ENCODE measurements around the gene CLEC2L. TPM values are rescaled to one million over a fixed set of nuclear protein-coding genes. Genes with fewer than 3 reads are reported as not detected.
A peak's percentile ranks its signal among the peaks of the same experiment; 100 is the strongest.

Gene CLEC2L
- total and polyA plus RNA-seq, 7 experiments from 2014 or later = not detected

DNA sequence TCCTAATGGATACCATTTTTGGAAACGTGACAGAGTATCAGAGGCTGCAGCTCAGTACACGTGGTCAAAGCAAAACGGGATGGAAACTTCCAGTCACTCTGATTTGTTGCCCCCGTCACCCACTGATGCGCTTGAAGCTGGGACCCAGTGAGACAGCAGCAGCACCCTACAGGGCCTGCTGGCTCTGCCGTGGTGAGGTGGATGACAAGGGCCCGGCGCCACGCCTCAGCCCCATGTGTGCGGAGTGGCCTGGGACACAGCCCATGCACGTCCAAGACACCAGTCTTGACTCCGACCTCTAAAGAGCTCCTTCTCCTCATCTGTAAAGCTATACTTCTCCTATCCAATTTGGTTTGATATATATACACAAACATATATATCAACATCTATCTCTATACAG, 39.0 kb downstream of the CLEC2L start:
- POLR2A ChIA-PET = interaction anchor here (0.9 kb wide), 1 partner anchor 10 kb away, joined by 3 read pairs; no protein-coding TSS in a partner anchor
- Histone ChIP-seq H3K27ac (ENCODE audit: low read depth, low read length) (no peak overlapping the region), H3K4me1 (ENCODE audit: control insufficient read depth in 2 of 2, insufficient read depth in 2 of 2, low read length in 2 of 2) (peaks cover 0 to 5% of the 10 kb centered on the region in 2 donors), H3K27me3 (ENCODE audit: control insufficient read depth in 2 of 2, insufficient read depth in 2 of 2, low read length in 2 of 2) (no peaks in the 10 kb centered on the region), H3K9me3 (ENCODE audit: control insufficient read depth in 2 of 3, low read length in 3 of 3) (no peaks in the 10 kb centered on the region), H3K4me3 (ENCODE audit: low read length) (no peak overlapping the region), H3K36me3 (ENCODE audit: control insufficient read depth in 2 of 3, insufficient read depth in 3 of 3, low read length in 3 of 3) (no peaks in the 10 kb centered on the region)
- CTCF ChIA-PET = no interaction called here
- ATAC-seq (no peak), DNase-seq (no peak)
- H3K27me3 Mint-ChIP-seq = peaks cover 0 to 10% (median 7%) of the 10 kb centered on the region in 5 donors
- H3K27ac Mint-ChIP-seq = peak overlapping the region in 1 of 9 donors; percentile 62
- H3K36me3 Mint-ChIP-seq = peaks cover 0 to 32% (median 24%) of the 10 kb centered on the region in 5 donors
- intact Hi-C loops (cut with micrococcal nuclease) = no loop called here
- no peak overlapping the region for H3K4me3 Mint-ChIP-seq
- peaks cover 0 to 48% (median 37%) of the 10 kb centered on the region in 7 donors for H3K4me1 Mint-ChIP-seq
- peaks cover 0 to 9% (median 0%) of the 10 kb centered on the region in 11 donors for H3K9me3 Mint-ChIP-seq

DNA sequence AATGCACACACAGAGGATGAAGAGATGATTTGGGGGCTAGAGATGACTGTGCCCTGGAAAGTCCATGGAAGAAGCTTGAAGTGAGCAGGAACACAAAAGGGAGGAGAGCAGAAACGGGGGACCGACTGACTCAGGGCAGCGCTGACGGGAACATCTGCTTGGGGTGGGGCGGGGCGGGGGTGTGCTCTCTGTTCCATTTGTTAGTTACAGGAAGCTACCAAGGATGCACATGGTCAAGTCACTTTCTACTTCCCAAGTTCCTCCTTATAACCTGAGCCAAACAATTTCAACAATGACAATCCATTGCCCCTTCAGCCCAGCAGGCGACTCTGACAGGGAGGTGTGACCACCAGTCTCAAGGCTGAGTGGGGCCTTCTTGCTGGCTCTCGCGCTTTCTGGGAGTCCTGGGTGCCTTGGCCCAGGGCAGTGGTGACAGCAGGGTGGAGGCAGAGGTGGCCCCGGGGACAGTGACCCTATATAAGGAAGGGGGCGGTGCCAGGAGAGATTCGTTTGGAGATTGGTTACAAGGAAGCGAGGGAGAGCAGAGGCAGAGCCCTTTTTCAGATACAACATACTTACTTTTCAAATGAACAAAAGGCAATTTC, 39.6 kb downstream of the CLEC2L start:
- peaks cover 0 to 9% (median 0%) of the 10 kb centered on the region in 11 donors for H3K9me3 Mint-ChIP-seq
- no peak overlapping the region for H3K27ac ChIP-seq (ENCODE audit: low read depth, low read length)
- ChIA-PET CTCF (no interaction called here), POLR2A (interaction anchor here (0.9 kb wide), 1 partner anchor 9 kb away, joined by 3 read pairs; no protein-coding TSS in a partner anchor)
- intact Hi-C loops (cut with micrococcal nuclease) = no loop called here
- H3K4me1 Mint-ChIP-seq = peaks cover 0 to 53% (median 40%) of the 10 kb centered on the region in 7 donors
- H3K36me3 ChIP-seq (ENCODE audit: control insufficient read depth in 2 of 3, insufficient read depth in 3 of 3, low read length in 3 of 3) = no peaks in the 10 kb centered on the region
- no peak overlapping the region for H3K4me3 Mint-ChIP-seq
- DNase-seq = no peak
- H3K27me3 Mint-ChIP-seq = peaks cover 0 to 10% (median 5%) of the 10 kb centered on the region in 5 donors
- no peak for ATAC-seq
- H3K27me3 ChIP-seq (ENCODE audit: control insufficient read depth in 2 of 2, insufficient read depth in 2 of 2, low read length in 2 of 2) = no peaks in the 10 kb centered on the region
- no peak overlapping the region for H3K4me3 ChIP-seq (ENCODE audit: low read length)
- no peaks in the 10 kb centered on the region for H3K9me3 ChIP-seq (ENCODE audit: control insufficient read depth in 2 of 3, low read length in 3 of 3)
- peaks cover 0 to 5% of the 10 kb centered on the region in 2 donors for H3K4me1 ChIP-seq (ENCODE audit: control insufficient read depth in 2 of 2, insufficient read depth in 2 of 2, low read length in 2 of 2)
- H3K36me3 Mint-ChIP-seq = peaks cover 2 to 36% (median 29%) of the 10 kb centered on the region in 5 donors
- H3K27ac Mint-ChIP-seq = peak overlapping the region in 2 of 9 donors; percentile 62 to 75

DNA sequence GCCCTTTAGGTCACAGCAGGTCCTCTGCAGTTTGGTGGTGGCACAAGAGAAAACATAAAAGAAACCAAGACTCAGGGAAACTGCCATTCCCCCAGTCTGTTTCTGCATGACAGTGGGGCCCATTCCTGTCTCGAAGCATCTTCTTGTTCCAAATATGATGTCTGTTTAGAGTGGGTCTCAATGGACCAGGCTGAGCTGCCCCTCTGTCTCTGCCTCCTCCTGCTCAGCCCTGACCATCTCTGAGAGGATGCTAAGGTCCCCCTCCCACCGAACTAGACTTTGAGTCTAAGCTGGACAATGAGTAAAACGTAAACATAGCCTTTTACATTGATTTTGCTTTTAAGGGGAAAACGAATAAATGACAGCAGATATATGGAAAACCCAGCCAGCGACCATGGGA, 40.4 kb downstream of the CLEC2L start:
- ChIA-PET CTCF (no interaction called here), POLR2A (no interaction called here)
- Mint-ChIP-seq H3K4me3 (no peak overlapping the region), H3K4me1 (peaks cover 0 to 59% (median 46%) of the 10 kb centered on the region in 7 donors), H3K27me3 (peaks cover 0 to 9% (median 5%) of the 10 kb centered on the region in 5 donors), H3K27ac (peak overlapping the region in 7 of 9 donors; percentile 23 to 90 (median 60)), H3K36me3 (peaks cover 2 to 42% (median 35%) of the 10 kb centered on the region in 5 donors), H3K9me3 (peaks cover 0 to 9% (median 0%) of the 10 kb centered on the region in 11 donors)
- no peak overlapping the region for H3K27ac ChIP-seq (ENCODE audit: low read depth, low read length)
- ATAC-seq = no peak
- no peak overlapping the region for H3K4me3 ChIP-seq (ENCODE audit: low read length)
- no peaks in the 10 kb centered on the region for H3K9me3 ChIP-seq (ENCODE audit: control insufficient read depth in 2 of 3, low read length in 3 of 3)
- peaks cover 0 to 5% of the 10 kb centered on the region in 2 donors for H3K4me1 ChIP-seq (ENCODE audit: control insufficient read depth in 2 of 2, insufficient read depth in 2 of 2, low read length in 2 of 2)
- no peaks in the 10 kb centered on the region for H3K27me3 ChIP-seq (ENCODE audit: control insufficient read depth in 2 of 2, insufficient read depth in 2 of 2, low read length in 2 of 2)
- intact Hi-C loops (cut with micrococcal nuclease) = no loop called here
- DNase-seq = no peak
- H3K36me3 ChIP-seq (ENCODE audit: control insufficient read depth in 2 of 3, insufficient read depth in 3 of 3, low read length in 3 of 3) = no peaks in the 10 kb centered on the region

DNA sequence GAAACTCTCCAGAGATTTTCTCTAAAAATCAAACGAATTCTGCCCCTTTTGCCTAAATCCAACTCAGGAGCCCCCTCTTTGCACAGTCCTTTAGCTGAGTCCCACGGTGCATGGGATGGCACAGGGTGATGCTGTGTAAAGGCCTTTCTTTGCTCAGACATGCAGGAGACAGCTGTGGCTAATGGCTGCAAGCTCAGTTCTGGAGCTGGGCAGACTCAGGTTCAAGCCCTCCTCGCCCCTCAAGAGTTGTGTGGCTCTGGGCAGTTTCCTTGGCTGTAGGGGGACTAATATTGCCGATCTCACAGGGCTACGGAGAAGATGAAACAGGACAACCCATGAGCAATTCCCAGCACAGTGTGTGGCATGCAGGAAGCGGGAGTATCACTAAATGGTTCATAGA, 42.6 kb downstream of the CLEC2L start:
- Histone ChIP-seq H3K4me1 (ENCODE audit: control insufficient read depth in 2 of 2, insufficient read depth in 2 of 2, low read length in 2 of 2) (peaks cover 0 to 5% of the 10 kb centered on the region in 2 donors), H3K9me3 (ENCODE audit: control insufficient read depth in 2 of 3, low read length in 3 of 3) (no peaks in the 10 kb centered on the region), H3K27ac (ENCODE audit: low read depth, low read length) (no peak overlapping the region), H3K36me3 (ENCODE audit: control insufficient read depth in 2 of 3, insufficient read depth in 3 of 3, low read length in 3 of 3) (peaks cover 0 to 14% (median 0%) of the 10 kb centered on the region in 3 experiments), H3K27me3 (ENCODE audit: control insufficient read depth in 2 of 2, insufficient read depth in 2 of 2, low read length in 2 of 2) (no peaks in the 10 kb centered on the region), H3K4me3 (ENCODE audit: low read length) (no peak overlapping the region)
- DNase-seq (no peak), ATAC-seq (no peak)
- peak overlapping the region in 3 of 10 donors; percentile 5 to 16 (median 16) for H3K4me3 Mint-ChIP-seq
- ChIA-PET CTCF (no interaction called here), POLR2A (interaction anchor here (0.6 to 0.9 kb wide), 2 partner anchors 84 to 172 kb away, joined by 4 read pairs; no protein-coding TSS in a partner anchor)
- peaks cover 0 to 59% (median 46%) of the 10 kb centered on the region in 7 donors for H3K4me1 Mint-ChIP-seq
- H3K9me3 Mint-ChIP-seq = peaks cover 0 to 7% (median 0%) of the 10 kb centered on the region in 11 donors
- intact Hi-C loops (cut with micrococcal nuclease) = no loop called here
- H3K27me3 Mint-ChIP-seq = no peaks in the 10 kb centered on the region
- peaks cover 2 to 48% (median 34%) of the 10 kb centered on the region in 5 donors for H3K36me3 Mint-ChIP-seq
- H3K27ac Mint-ChIP-seq = peak overlapping the region in 6 of 9 donors; percentile 48 to 84 (median 76)

DNA sequence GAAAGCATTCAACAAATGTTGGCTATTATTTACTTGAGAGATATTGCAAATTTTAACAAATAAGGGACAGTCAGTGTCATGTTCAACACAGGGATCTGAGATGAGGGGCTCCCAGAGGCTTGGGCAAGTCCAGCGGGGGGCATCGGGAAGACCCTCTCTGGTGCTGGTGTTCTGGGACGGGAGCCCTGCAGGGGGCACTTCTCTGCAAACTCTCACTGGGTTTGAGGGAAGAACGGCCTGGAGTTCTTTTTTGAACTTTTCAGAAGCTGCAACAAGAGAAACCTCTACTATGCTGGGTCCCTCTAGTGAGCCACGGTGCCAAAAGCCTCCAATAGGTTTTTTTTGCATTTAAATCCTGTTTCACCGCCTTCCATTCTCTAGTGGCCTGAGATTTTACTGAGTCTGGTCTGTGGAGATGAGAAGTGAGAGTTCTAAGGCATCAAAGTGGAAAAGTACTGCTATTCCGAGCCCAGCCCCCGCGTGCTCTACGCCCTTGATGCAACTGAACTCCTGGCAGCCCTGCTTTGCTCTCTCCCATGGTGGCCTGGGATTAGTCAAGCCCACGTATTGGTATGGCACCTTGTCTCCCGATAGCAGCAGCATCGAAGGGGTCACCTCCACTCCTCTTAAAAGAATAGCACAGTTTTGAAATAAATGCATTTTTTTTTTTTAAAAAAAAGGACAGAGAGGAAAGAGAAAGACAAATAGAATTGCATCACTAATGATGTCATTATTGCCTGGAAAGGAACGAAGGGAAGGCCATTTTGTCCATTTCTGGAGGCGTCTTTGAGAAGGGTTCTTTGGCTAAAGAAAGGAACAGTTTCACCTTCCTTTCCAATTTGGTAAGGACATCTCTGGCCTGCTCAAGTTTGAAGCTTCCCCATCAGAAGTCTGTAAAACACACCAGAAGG, 43.5 kb downstream of the CLEC2L start:
- no peaks in the 10 kb centered on the region for H3K27me3 Mint-ChIP-seq
- POLR2A ChIA-PET = interaction anchor here (0.7 kb wide), 1 partner anchor 14 kb away, joined by 3 read pairs; no protein-coding TSS in a partner anchor
- intact Hi-C loops (cut with micrococcal nuclease) = no loop called here

DNA sequence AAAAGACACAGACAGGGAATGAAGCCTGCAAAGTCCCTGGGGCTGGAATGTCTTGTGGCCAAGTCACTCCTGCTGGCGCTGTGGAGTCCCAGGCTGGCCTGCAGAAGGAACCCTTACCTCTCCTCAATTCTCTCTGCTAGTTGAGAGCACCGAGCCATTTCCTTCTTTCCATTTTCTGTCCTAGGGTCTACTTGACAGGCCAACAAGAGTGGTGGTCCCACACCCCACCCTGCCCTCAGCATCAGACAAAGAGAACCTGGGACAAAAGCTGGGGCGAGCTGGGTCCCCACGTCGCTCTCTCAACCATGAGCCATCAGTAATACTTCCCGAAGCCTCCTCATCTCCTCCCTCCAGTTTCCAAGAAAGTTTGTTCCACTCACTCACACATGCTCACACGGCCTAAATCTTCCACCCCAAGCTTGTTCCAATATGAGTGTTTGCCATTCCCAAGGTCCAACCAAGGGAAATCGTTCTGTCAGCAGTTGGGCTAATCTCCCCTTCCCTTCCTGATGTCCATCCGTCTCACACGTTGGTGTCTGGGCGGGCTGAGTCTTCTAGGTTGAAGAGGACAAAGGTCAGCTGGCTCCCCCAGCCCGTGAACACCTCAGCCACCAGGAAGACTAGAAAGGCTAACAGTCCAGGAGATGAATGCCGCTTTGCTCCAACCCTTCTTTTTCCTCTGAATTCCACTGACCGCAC, 44.3 kb downstream of the CLEC2L start:
- DNase-seq (no peak), ATAC-seq (no peak)
- peaks cover 0 to 57% (median 43%) of the 10 kb centered on the region in 7 donors for H3K4me1 Mint-ChIP-seq
- H3K27ac Mint-ChIP-seq = peak overlapping the region in 7 of 9 donors; percentile 5 to 81 (median 54)
- ChIA-PET CTCF (no interaction called here), POLR2A (interaction anchor here (0.7 kb wide), 1 partner anchor 15 kb away, joined by 3 read pairs; no protein-coding TSS in a partner anchor)
- H3K36me3 Mint-ChIP-seq = peaks cover 2 to 50% (median 34%) of the 10 kb centered on the region in 5 donors
- no peaks in the 10 kb centered on the region for H3K9me3 ChIP-seq (ENCODE audit: control insufficient read depth in 2 of 3, low read length in 3 of 3)
- intact Hi-C loops (cut with micrococcal nuclease) = no loop called here
- peaks cover 0 to 28% (median 0%) of the 10 kb centered on the region in 3 experiments for H3K36me3 ChIP-seq (ENCODE audit: control insufficient read depth in 2 of 3, insufficient read depth in 3 of 3, low read length in 3 of 3)
- no peaks in the 10 kb centered on the region for H3K27me3 Mint-ChIP-seq
- H3K4me3 ChIP-seq (ENCODE audit: low read length) = no peak overlapping the region
- no peak overlapping the region for H3K27ac ChIP-seq (ENCODE audit: low read depth, low read length)
- H3K4me1 ChIP-seq (ENCODE audit: control insufficient read depth in 2 of 2, insufficient read depth in 2 of 2, low read length in 2 of 2) = peaks cover 0 to 5% of the 10 kb centered on the region in 2 donors
- H3K27me3 ChIP-seq (ENCODE audit: control insufficient read depth in 2 of 2, insufficient read depth in 2 of 2, low read length in 2 of 2) = no peaks in the 10 kb centered on the region
- peaks cover 0 to 7% (median 0%) of the 10 kb centered on the region in 11 donors for H3K9me3 Mint-ChIP-seq
- peak overlapping the region in 1 of 10 donors; percentile 5 for H3K4me3 Mint-ChIP-seq

More for the DNA sequence above, 43.5 kb downstream of the CLEC2L start:
- CTCF ChIA-PET = no interaction called here
- H3K36me3 Mint-ChIP-seq = peaks cover 2 to 52% (median 35%) of the 10 kb centered on the region in 5 donors
- DNase-seq (no peak), ATAC-seq (no peak)
- H3K4me3 Mint-ChIP-seq = peak overlapping the region in 1 of 10 donors; percentile 29
- Histone ChIP-seq H3K27ac (ENCODE audit: low read depth, low read length) (no peak overlapping the region), H3K4me3 (ENCODE audit: low read length) (no peak overlapping the region), H3K9me3 (ENCODE audit: control insufficient read depth in 2 of 3, low read length in 3 of 3) (no peaks in the 10 kb centered on the region), H3K27me3 (ENCODE audit: control insufficient read depth in 2 of 2, insufficient read depth in 2 of 2, low read length in 2 of 2) (no peaks in the 10 kb centered on the region), H3K36me3 (ENCODE audit: control insufficient read depth in 2 of 3, insufficient read depth in 3 of 3, low read length in 3 of 3) (peaks cover 0 to 23% (median 0%) of the 10 kb centered on the region in 3 experiments), H3K4me1 (ENCODE audit: control insufficient read depth in 2 of 2, insufficient read depth in 2 of 2, low read length in 2 of 2) (peaks cover 0 to 5% of the 10 kb centered on the region in 2 donors)
- H3K27ac Mint-ChIP-seq = peak overlapping the region in 6 of 9 donors; percentile 63 to 84 (median 74)
- H3K4me1 Mint-ChIP-seq = peaks cover 0 to 59% (median 46%) of the 10 kb centered on the region in 7 donors
- H3K9me3 Mint-ChIP-seq = peaks cover 0 to 7% (median 0%) of the 10 kb centered on the region in 11 donors

Measured in naive thymus-derived CD4-positive, alpha-beta T cell (primary cell).